ENCODE results near the gene TMEM119.
A peak's percentile ranks its signal among the peaks of the same experiment; 100 is the strongest.

The TMEM119 gene

GRCh38 chr12:108566452-108566851 lies 31.4 kb downstream of the TMEM119 start:
- TF ChIP-seq CTCF (IDR thresholded peaks at IDR 0.05; ENCODE audit: control insufficient read depth, extremely low read depth, insufficient read depth): no peak
- DNase-seq (ENCODE audit: low read depth): no peak
- H3K4me3 ChIP-seq (ENCODE audit: low read depth, low read length): no peak overlapping the region

- no peak overlapping the region for H3K4me3 ChIP-seq (ENCODE audit: low read depth, low read length)
- TF ChIP-seq CTCF (IDR thresholded peaks at IDR 0.05; ENCODE audit: control insufficient read depth, extremely low read depth, insufficient read depth): no peak
- DNase-seq (ENCODE audit: low read depth): peak; percentile 78
These were observed 31.9 kb downstream of the TMEM119 start for GRCh38 chr12:108565976-108566375.

- TF ChIP-seq CTCF (IDR thresholded peaks at IDR 0.05; ENCODE audit: control insufficient read depth, extremely low read depth, insufficient read depth): no peak
- DNase-seq (ENCODE audit: low read depth): no peak
- H3K4me3 ChIP-seq (ENCODE audit: low read depth, low read length): no peak overlapping the region
These were observed 32.7 kb downstream of the TMEM119 start for GRCh38 chr12:108565146-108565545.

- TF ChIP-seq CTCF (IDR thresholded peaks at IDR 0.05; ENCODE audit: control insufficient read depth, extremely low read depth, insufficient read depth): no peak
- DNase-seq (ENCODE audit: low read depth): no peak
- no peak overlapping the region for H3K4me3 ChIP-seq (ENCODE audit: low read depth, low read length)
These were observed 33.2 kb downstream of the TMEM119 start for GRCh38 chr12:108564724-108565123.

- H3K4me3 ChIP-seq (ENCODE audit: low read depth, low read length): peak overlapping the region; percentile 63
- no peak for TF ChIP-seq CTCF (IDR thresholded peaks at IDR 0.05; ENCODE audit: control insufficient read depth, extremely low read depth, insufficient read depth)
- DNase-seq (ENCODE audit: low read depth): no peak
These were observed 34.1 kb downstream of the TMEM119 start for GRCh38 chr12:108563804-108564151.

GRCh38 chr12:108563136-108563803 lies 34.6 kb downstream of the TMEM119 start:
- peak overlapping the region; percentile 63 for H3K4me3 ChIP-seq (ENCODE audit: low read depth, low read length)
- peak; percentile 63 for DNase-seq (ENCODE audit: low read depth)
- peak; percentile 94 for TF ChIP-seq CTCF (IDR thresholded peaks at IDR 0.05; ENCODE audit: control insufficient read depth, extremely low read depth, insufficient read depth)
